Activated naive CD4-positive, alpha-beta T cell treated with anti-CD3 and anti-CD28 coated beads, Interleukin-2, amount 50 U/mL, for 16 hours (primary cell): ENCODE data around the gene RAD23A.
"Not testable (repeated sequence)": the region's sequence is repeated elsewhere in the genome, so short reads cannot be mapped to it uniquely, and the experiment has no call there.

Source experiments
- DNase-seq: peaks from one replicate; pipeline ENCODE4 v3.0.0-alpha.2; 2020

RAD23A gene

DNA sequence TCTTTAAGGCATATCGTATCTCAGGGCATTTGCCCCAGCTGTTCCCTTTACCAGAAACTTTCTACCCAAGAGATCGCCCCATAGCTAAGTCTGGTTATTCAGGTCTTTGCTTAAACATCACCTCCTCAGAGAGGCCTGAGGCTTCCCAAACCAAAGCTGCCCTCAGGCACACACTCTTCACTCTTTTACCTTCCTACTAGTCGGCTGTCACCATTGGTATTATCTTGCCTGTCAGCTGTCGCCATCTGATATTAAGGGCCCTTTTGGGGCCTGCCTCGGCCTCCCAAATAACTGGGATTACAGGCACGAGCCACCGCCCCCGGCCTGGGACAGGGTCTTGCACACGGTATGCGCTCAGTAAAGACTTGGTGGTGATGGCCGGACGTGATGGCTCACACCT, 10.3 kb downstream of the RAD23A start:
- DNase-seq = no peak

DNA sequence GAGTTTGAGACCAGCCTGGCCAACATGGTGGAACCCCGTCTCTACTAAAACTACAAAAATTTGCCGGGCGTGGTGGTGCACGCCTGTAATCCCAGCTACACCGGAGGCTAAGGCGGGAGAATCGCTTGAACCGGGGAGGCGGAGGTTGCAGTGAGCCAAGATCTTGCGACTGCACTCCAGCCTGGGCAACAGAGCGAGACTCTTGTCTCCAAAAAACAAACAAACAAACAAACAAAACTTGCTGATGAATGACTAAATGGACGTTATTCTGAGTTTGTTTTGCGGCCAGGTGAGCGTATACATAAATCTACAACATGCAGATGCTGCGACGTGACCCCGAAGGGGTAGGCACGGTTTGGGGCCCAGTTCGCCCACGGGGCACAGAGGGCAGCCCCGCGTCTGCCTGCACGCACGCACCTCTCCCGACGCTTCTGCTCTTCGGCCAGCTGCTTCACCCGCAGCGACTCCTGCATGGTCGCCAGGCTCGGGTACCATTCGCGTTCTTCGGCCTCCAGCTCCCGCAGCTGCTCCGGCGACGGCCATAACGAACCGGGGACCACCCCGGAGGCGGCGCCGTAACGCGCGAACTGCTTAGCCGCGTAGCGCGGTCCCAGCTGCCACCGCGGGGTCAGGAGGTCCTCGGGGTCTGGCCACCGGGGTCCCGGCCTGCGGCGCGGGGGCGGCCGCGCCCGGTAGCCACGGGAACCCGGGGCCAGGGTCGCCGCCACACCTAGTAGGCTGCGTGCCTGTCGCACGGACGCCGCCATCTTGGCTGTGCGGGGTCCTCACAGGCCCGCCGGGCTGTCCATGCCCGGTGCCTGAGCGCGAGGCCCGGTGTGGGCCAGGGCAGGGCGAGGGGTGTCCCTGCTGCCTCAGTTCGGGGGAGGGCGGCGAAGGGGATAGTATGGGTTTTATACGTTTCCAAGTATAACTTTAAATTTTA, 11.1 kb downstream of the RAD23A start, which contains the start of gene GADD45GIP1:
TSS of gene GADD45GIP1 (minus strand) at position 778 of the 943 bp plus-strand sequence. CDS start at position 767, 11 bp downstream.
- DNase-seq = peak; percentile 89

DNA sequence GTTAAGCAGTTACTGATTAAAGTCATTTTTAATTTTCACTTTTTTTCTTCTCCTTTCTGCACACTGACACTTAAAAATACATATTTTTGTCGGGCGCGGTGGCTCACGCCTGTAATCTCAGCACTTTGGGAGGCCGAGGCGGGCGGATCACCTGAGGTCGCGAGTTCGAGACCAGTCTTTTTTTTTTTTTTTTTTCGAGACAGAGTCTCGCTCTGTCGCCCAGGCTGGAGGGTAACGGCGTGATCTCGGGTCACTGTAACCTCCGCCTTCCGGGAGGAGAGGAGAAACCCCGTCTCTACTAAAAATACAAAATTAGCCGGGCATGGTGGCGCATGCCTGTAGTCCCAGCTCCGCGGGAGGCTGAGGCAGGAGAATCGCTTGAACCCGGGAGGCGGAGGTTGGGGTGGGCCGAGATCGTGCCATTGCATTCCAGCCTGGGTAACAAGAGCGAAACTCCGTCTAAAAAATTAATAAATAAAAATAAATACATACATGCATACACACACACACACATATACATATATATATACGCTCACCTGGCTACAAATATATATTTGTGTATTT, 11.8 kb downstream of the RAD23A start:
- not testable (repeated sequence) for DNase-seq

DNA sequence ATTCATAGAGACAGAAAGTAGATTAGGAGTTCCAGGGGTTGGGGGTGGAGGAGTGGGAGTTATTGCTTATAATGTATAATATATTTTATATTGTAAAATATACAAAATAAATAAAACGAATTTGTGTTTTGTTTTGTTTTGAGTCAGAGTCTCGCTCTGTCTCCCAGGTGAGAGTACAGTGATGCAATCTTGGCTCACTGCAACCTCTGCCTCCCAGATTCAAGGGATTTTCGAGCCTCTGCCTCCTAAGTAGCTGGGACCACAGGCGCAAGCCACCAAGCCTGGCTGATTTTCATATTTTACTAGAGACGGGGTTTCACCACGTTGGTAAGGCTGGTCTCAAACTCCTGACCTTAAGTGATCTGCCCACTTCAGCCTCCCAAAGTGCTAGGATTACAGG, 13.8 kb downstream of the RAD23A start:
- no peak for DNase-seq

DNA sequence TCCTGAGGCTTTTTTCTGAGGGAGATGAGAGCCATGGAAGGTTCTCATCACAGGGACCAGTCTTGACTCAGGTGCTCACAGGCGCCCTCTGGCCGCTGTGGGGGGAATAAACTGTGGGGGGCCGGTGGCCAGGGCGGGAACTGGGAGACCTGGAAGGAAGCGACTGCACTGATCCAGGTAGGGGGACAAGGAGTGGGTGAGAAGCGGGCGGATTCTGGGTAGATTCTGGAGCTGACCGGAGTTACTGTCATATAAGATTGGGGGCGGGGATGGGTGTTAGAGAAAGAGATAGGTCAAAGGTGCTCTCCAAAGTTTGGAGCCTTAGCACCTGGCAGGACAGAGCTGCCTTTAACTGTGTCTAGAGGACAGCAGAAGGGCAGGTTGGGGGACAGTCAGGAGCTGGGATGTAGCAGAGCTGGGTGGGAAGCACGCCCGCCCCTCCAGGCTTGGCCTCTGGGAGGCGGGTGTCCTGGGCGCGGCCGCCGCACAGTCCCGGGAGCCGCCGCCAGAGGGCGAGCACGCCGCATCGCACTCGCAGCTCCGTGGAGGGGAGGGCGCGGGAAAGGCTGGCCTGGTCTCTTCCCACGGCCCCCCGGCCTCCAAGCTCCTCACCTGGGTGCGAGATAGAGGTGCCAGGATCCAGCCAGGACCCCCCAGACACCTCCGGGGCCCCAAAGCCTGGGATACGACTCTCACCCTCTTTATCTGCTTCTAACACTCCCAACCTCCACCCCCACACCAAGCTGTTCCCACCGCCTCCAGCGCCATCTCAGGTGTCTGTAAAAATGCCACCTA, 19.6 kb downstream of the RAD23A start:
- peak; percentile 85 for DNase-seq

DNA sequence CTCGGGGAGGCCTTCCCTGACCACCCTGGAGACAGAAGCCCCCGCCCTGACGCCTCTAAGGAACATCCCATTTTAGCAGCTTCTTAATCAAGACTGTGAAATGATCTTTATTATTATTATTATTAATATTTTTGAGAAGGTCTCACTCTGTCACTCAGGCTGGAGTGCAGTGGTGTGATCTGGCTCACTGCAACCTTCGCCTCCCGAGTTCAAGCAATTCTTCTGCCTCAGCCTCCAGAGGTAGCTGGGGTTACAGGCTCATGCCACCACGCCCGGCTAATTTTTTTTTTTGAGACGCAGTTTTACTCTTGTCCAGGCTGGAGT, 20.1 kb downstream of the RAD23A start:
- no peak for DNase-seq

DNA sequence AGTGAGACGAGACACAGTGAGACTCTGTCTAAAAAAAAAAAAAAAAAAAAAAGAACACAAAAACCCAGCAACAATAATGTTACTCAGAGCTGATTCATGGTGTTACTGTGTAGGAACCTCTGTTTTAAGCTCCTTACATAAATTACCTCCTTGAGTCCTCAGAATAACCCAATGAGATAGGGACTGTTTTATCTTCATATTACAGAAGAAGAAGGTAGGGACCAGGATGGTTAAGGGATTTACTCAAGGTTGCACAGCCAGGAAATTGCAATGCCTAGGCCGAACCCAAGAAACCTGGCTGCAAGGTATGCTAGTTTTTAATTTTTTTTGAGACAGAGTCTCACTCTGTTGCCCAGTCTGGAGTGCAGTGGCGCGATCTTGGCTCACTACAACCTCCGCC, 22.2 kb downstream of the RAD23A start:
- no peak for DNase-seq

DNA sequence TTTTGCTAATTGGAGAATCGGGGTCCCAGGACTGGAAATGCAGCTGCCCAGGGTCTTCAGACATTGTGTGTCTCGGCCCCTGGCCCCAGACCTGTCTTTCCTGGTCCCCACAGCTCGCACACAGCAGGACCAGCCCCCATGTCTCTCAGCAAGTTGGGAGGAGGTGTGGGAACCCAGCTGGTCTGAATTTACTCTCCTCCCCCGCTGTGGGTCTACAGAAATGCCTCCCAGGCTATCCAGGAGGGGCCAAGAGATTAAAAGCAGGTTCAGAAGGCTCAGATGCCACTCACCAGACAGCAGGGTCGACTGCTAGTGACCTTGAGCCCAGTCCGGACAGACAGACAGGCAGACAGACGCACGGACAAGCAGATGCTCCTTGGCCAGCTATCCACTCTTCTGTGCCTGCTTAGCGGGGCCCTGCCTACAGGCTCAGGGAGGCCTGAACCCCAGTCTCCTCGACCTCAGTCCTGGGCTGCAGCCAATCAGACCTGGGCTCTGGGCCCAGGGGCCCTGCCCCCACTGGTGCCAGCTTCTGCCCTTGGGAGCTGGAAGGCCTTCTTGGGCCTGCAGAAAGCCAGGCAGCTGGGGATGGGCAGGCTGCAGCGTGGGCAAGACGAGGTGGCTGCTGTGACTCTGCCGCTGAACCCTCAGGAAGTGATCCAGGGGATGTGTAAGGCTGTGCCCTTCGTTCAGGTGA, 23.8 kb downstream of the RAD23A start, which contains the start of gene DAND5:
TSS of gene DAND5 (plus strand) at position 285 of the 697 bp plus-strand sequence. CDS start at position 370, 85 bp downstream.
- no peak for DNase-seq

DNA sequence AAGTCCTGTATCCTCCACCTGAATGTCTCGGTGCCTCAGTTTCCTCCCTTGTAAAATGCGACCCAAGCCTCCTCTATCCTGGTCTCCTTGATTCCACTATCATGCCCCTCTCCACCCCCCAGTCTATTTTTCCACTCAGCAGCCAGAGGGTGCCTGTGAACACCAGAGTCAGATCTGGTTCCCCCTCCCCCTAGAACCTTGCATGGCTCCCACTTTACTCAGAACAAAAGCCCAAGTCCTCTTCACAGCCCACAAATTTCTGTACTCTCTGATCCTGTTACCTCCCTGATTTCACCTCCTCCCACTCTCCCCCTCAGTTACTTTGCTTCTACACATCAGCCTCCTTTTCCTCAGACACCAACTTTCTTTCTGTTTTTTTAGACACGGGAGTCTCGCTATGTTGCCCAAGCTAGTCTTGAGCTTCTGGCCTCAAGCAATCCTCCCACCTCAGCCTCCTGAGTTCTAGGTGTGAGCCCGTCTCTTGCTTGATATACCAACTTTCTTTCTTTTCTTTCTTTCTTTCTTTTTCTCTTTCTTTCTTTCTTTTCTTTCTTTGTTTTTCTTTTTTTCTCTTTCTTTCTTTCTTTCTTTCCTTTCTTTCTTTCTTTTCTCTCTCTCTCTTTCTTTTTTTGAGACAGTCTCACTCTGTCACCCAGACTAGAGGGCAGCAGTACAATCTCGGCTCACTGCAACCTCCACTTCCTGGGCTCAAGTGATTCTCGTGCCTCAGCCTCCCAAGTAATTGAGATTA, 24.6 kb downstream of the RAD23A start:
- no peak for DNase-seq

DNA sequence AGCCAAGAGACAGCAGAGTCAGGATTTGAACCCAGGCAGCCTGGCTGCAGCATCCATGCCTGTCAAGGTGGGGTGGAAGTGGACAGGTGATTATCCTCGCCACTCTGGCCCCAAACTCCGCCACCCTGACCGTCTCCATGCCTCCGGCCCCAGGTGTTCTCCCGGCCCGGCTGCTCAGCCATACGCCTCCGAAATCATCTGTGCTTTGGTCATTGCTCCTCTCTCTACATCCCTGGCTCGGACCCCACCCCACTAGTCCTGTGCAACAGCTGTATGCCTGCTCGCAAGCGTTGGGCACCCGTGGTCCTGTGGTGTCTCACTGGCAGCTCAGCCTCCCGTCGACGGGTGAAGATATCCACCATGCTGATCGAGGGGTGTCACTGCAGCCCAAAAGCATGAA, 27.6 kb downstream of the RAD23A start:
- DNase-seq = no peak

DNA sequence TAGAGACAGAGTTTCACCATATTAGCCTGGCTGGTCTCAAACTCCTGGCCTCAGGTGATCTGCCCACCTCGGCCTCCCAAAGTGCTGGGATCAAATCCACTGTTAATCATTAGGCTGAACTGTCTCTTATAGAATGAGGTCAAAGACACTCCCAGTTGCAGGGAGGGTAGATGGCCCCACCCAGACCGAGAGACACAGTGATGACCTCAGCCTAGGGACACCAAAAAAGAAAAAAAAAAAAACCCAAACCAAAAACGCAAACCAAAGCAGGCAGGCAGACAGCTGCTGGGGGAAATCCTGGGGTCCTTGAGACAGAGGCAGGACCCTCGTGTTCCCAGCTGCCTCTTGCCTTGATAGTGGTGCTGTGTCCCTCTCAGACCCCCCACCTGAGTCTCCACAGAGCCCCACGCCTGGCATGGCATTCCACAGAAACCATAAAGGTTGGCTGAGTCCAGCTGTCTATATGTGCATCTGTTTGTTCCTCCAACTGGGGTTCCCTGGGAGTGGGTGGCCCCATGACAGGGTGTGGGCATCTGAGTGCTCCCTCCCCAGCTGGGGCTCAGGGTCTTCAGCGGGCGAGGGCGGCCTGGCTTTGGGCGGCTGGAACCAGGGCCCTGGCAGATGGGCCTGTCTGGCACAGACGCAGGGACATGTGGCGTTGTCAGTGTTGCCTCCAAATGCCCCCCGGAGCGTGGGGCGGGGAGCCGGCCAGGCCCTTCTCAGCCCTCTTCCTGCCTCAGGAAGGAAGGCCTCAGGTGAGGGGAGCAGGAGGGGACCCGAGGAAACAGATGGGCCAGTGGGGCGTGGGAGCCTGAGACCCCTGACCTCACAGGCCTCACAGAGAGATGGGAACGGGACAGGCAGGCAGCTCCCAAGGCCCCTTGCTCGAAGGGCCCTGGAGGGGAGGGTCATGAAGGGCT, 28.9 kb downstream of the RAD23A start:
- DNase-seq = no peak

DNA sequence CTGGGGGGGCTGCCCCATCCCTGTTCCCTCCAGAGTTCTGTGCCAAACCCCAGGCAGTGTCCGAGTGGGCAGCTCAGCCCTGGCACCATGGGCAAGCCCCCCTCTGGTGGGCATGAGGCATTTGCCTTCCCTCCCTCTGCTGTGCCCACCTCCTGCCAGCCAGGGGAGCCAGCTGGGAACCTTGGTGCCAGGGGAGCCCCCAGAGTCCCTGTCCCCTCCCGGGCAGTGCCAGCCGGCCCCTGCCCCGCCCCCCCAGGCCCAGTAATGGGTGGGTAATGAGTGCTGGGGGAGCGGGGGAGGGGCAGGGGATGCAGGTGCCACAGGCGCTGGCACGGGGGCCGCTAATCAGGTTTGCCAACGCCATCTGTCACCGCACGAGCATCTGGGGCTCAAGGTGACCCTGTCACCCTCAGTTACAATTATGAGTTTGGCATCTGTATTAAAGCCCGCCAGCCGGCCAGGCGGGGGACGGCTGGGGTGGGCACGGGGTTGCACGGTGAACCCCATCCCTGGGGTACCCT, 29.6 kb downstream of the RAD23A start:
- no peak for DNase-seq

DNA sequence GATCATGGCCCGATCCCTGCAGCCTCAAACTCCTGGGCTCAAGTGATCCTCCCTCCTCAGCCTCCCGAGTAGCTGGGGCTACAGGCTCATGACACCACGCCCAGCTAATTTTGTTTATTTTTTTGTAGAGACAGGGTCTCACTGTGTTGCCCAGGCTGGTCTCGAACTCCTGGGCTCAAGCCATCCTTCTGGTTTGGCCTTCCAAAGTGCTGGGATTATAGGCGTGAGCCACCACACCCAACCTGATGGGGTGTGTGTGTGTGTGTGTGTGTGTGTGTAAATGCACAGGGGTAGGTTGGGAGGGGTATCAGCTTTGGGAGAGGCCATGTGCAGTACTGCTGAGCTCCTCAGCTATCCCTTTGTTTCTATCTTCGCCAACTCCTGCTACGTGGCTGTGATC, 30.4 kb downstream of the RAD23A start:
- not testable (repeated sequence) for DNase-seq

DNA sequence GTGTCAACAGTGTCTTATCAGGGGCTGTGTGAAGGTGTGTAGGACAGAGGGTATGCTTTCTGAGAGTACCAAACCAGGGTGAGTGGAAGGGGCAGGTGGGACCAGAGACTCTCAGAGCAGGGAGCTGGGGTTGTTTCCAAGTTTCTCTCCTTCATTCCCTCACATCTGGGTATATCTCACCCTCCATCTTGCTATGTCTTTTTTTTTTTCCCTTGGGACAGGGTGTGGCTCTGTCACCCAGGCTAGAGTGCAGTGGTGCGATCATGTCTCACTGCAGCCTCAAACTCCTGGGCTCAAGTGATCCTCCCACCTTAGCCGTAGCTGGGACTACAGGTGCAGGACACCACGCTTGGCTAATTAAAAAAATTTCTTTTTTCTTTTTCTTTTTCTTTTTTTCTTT, 34.3 kb downstream of the RAD23A start:
- no peak for DNase-seq

DNA sequence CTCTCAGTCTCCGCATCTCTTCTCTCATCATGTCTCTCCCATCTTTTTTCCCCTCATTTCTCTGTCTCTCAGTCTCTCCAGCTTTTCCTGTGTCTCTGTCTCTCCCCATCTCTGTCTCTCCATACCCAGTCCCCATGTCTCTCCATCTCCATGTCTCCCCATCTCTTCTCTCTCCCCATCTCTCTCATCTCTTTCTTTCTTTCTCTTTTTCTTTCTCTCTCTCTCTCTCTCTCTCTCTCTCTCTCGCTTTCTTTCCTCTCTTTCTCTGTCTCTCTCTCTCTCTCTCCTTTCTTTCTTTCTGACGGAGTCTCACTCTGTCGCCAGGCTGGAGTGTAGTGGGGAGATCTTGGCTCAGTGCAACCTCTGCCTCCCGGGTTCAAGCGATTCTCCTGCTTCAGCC, 37.0 kb downstream of the RAD23A start:
- DNase-seq = no peak

DNA sequence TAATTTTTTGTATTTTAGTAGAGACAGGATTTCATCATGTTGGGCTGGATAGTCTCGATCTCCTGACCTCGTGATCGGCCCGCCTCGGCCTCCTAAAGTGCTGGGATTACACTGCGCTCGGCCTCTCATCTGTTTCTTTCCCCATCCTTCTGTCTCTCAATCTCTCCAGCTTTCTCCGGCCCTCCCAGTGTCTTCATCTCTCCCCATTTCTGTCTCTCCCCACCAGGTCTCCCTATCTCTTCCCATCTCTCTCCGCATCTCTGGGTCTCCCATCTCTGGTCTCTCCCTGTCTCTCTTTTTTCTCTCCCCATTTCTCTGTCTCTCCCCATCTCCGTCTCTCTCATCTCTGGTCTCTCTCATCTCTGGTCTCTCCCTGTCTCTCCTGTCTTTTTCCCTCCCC, 37.4 kb downstream of the RAD23A start:
- no peak for DNase-seq

DNA sequence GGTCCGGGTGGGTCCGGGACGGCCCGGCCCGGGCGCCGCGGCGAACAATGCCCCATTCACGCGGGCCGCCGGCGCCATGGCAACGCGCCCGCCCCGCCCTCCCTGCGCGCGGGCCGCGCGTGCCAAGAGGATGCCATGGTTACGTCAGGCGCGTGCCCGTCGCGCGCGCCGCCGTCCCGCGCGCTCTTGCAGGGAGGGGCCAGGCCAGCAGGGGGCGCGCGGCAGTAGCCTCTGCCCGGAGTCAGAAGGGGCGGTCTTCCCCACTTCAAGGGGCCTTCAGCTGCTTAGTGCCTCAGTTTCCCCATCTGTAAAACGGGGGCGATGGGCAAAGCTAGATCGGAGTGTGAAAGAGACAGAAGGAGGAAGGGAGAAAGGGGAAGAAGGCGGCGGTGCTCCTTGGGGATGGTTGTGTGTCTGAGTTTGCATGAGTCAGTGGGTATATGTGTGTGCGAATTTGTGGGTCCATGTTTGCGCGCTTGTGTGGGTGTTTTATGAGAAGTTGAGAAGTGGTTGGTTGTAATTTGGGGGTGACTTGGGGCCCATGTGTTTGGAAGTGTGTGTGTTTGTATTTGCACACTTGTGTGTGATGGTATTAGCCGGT, 38.0 kb downstream of the RAD23A start:
- peak; percentile 81 for DNase-seq

DNA sequence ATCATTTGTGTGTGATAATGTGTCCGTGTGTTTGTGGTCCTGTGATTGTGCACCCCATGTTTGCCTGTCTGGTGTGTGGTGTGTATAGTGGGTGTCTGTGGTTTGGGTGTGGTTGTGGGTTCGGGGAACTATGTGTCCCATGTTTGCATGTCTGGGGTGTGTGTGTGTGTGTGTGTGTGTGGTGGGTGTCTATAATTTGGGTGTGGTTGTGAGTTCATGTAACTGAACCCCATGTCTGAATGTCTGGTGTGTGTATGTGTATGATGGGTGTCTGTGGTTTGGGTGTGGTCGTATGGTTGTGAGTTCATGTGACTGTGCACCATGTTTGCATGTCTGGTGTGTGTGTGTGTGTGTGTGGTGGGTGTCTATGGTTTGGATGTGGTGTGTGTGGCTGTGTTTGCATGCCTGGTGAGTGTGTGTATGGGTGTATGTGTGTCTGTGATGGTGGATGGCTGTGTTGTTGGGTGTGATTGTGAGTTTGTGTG, 38.5 kb downstream of the RAD23A start:
- DNase-seq = no peak

DNA sequence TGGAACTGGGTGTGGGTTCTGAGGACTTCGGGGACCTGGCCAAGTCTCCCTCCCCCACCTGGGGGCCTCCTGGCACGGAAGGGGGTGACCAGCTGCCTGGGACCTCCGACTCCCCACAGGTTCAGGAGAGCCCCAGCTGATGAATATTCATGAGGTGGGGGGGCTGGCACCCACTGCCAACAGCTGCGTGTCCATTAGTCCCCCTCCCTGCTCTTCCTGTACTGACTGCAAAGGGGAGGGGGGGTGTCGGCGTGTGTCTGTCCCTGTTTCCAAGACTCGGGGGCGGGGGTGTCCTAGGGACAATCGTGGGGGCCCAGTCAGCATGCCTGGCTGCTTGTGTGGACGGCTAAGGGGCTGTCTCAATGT, 39.0 kb downstream of the RAD23A start:
- no peak for DNase-seq
